HG02623 (cell line): ENCODE measurements around the gene DNAJC30.
A peak's percentile ranks its signal among the peaks of the same experiment; 100 is the strongest.
"Not testable (repeated sequence)": the region's sequence is repeated elsewhere in the genome, so short reads cannot be mapped to it uniquely, and the experiment has no call there.

Source experiments
- ATAC-seq: cut with Tn5 transposase; IDR thresholded peaks from one replicate; pipeline ENCODE4 v1.9.1; 2021; ENCODE audit warnings: moderate library complexity; ENCODE audit not compliant: unreplicated experiment

DNAJC30 gene

DNA sequence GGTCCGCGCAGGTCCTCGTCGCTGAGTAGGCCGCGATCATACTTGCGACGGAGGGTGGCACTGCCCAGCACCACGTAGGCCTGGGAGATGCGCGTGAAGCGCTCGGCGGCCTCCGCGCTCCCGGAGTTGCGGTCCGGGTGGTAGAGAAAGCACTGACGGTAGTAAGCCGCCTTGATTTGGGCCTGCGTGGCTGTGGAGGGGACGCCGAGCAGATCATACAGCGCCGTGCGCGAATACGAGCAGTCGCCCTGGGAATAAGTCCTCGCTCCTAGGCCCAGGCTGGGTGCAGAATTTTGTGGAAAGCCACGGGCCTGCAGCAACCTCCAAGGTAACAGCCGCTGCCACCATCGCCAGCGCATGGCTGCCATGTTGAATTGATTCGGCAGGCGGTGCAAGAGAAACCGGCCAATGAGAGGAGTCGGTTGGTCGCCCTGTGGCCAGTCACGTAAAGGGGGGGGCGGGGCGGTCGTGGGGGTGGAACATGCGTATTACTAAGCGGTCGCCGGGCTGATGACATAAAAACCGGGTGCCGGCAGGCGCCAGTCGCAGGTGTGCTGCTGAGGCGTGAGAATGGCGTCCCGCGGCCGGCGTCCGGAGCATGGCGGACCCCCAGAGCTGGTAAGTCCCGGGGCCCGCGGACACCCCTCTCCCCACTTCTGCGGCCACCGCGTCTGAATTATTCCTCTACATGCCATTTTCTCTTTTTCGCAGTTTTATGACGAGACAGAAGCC, at the start of gene DNAJC30, which contains the start of gene BUD23:
DNAJC30 (minus strand) TSS at position 398 of the 732 bp plus-strand sequence; CDS start at position 368, 30 bp downstream.
BUD23 (plus strand) TSS at position 542 of the 732 bp plus-strand sequence; CDS start at position 571, 29 bp downstream.
- peak; percentile 93 for ATAC-seq

- no peak for ATAC-seq
These were observed 49.1 kb upstream of the DNAJC30 start for GRCh38 chr7:73732397-73732796.

GRCh38 chr7:73730485-73730884, 47.2 kb upstream of the DNAJC30 start:
- ATAC-seq = no peak

GRCh38 chr7:73728551-73728950, 45.3 kb upstream of the DNAJC30 start:
- no peak for ATAC-seq

- ATAC-seq = no peak
These were observed 44.7 kb upstream of the DNAJC30 start for GRCh38 chr7:73727952-73728351.

DNA sequence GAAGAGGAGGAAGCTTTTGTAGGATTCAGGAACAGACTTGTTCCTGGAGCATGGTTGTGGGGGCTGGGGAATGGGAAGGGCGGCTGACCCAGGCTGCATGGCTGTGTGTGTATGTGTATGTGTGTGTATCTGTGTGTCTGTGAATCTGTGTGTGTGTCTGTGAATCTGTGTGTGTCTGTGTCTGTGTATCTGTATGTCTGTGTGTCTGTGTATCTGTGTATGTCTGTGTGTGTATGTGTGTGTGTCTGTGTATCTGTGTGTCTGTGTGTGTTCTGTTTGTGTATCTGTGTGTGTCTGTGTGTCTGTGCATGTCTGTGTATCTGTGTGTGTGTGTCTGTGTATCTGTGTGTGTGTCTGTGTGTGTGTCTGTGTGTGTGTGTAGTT, 42.8 kb upstream of the DNAJC30 start:
- no peak for ATAC-seq

DNA sequence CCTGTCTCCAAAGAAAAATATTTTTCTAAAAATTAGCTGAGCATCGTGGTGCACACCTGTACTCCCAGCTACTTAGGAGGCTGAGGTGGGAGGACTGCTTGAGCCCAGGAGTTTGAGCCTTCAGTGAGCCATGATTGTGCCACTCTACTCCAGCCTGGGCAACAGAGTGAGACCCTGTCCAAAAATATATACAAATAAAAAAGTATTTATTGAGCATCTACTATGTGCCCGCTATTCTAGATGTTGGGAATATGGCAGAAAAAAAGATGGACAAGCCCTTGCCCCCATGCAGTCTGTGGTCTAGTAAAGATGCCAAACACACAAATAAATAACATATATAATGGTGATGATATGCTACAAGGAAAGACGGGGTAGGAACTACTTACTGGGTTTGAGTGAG, 40.6 kb upstream of the DNAJC30 start:
- ATAC-seq = no peak

DNA sequence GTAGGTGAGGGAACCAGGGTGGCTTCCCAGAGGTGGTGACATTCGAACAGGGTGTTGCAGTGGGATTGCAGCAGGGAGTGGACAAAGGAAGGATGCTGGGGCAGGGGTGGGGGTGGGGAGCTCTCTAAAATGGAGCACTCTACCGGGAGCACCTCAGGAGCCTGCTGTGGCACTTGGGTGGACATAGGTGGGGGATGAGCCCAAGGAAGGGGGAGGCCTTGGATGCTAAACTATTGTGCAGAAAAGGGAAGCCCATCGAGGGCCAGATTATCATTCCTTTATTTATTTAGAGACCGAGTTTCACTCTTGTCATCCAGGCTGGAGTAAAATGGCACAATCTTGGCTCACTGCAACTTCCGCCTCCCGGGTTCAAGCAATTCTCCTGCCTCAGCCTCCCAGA, 39.5 kb upstream of the DNAJC30 start:
- no peak for ATAC-seq

- not testable (repeated sequence) for ATAC-seq
These were observed 38.9 kb upstream of the DNAJC30 start for GRCh38 chr7:73722182-73722581.

DNA sequence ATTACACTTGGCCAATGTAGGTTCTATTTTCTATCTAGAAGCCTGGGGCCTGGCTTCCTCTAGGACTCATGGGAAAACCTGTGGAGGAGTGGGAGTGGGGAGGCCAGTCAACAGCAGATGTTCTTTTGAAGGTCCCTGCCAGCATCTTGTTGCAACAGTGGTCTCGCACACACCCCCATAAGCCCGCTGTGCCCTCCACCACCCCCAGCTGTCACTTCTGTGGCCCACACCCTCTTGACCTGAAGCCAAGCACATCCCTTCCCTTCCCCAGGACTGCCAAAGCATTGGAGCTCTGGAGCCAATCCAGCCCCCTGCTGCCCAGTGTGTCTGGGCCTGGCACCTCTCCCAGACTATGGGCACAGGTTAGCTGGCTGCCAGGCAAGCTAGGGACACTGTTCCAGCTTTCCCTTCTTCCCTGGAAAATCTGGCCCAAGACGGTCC, 38.1 kb upstream of the DNAJC30 start:
- no peak for ATAC-seq

DNA sequence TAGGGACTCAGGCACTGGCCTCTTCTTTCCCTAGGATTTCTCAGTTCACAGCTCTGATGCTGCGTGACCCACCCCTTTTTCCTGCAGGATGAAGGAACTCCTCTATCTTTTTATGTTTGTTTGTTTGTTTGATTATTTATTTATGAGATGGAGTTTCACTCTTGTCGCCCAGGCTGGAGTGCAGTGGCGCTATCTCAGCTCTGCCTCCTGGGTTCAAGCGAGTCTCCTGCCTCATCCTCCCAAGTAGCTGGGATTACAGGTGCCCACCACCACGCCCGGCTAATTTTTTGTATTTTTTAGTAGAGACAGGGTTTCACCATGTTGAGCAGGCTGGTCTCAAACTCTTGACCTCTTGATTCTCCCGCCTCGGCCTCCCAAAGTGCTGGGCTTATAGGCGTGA, 37.2 kb upstream of the DNAJC30 start:
- ATAC-seq = not testable (repeated sequence)

DNA sequence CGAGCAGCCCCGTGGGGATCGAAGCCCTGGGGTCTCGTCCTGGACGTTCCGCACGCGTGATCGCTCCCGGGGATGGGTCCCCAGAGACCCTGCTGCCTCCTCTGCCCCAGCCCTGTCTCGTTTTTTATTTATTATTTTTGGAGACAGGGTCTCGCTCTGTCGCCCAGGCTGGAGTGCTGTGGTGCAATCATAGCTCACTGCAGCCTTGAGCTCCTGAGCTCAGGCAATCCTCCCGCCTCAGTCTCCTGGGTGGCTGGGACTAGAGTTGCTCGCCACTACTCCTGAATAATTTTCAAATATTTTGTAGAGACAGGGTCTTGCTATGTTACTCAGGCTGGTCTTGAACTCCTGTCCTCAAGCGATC, 36.5 kb upstream of the DNAJC30 start:
- ATAC-seq = no peak

- peak; percentile 69 for ATAC-seq
These were observed 35.9 kb upstream of the DNAJC30 start, which contains the start of gene STX1A for GRCh38 chr7:73718905-73719805. TSS of gene STX1A (minus strand) at chr7:73719669. CDS start at chr7:73719631, 38 bp downstream.

- no peak for ATAC-seq
These were observed 35.2 kb upstream of the DNAJC30 start for GRCh38 chr7:73718438-73718881.

DNA sequence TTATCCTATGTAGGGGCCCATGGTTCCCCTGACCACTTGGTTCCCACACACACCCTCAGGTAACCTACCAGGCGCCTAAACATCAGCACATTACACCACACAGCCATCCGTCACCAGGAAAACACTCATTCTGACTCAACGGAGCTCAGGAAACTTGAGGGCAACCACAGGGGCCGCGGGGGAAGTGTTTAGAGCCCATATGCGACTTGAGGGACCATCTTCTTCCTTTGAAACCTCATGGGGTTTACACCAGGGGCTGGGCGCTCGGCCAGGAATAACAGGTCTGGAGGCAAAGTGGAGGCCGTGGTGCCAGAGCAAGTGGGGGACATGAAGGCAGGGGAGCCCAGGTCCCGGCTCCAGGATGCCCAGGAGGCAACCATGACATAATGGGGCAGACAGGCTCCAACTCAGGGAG, 34.7 kb upstream of the DNAJC30 start:
- ATAC-seq = no peak

DNA sequence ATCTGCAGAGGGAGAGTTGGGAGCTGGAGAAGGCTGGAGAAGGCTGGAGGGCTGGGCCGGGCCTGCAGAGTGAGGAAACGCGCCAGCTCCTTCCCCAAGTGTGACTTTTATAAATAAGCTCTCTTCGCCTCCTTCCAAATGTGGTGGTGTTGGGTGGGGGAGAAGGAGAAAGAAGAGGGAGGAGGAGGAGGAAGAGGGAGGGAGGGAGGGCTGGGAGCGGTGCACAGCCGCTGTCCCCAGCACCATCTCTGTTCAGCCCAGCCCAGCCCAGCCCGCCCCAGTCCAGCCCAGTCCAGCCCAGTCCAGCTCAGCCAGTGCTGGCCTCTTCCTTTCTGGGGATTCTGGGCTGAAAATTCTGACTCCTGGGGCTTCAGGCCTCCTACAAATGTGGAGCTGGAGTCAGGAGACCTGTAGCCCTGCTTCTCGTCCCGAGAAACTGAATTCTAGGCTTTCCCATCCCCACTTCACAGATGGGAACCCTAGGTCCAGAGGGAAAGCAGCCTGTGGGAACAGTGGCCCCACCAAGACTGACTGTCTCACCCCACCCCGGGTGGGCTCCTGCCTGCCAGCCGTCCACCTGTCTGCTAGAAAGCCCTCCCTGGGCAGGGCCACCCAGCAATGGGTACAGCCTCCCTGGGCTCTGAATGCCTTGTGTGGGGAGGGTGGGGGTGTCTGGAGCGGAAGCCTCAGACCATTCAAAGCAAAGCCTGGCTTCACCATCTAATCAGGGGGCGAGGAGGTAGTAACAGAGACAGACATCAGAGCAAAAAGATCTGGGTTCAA, 34.0 kb upstream of the DNAJC30 start:
- ATAC-seq = no peak

GRCh38 chr7:73716318-73716890, 33.2 kb upstream of the DNAJC30 start:
- no peak for ATAC-seq

DNA sequence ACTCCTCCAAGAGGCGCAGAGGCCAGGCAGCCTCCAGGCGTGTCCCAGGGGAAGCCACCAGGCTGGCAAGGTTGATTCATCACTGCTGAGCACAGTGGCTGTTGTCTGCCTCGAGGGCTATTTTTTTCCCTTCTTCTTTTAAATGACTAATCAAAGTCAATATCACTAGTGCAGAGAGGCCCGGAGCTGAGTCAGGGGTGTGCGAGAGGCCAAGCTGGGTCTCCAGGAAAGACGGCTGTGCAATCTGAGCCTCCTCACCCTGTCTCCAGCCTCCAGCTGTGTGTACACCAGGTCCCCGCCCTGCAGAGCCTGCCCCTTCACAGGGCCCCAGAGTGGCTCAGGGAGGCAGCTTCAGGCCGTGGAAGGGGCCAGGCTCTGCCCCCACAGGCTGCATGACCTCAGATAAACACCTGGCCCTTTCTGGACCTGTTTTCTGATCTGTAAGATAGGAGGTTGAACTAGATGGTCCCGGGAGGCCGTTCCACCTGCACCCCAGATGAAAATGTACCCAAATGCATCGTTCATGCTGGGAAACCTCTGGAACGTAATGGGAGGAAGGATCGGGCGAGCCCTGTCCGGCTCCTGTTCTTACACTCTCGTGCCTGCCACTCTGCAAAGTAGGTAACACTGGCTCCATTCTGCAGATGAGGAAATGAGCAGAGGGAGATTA, 32.5 kb upstream of the DNAJC30 start:
- no peak for ATAC-seq

GRCh38 chr7:73713319-73713718, 30.1 kb upstream of the DNAJC30 start:
- ATAC-seq = not testable (repeated sequence)

DNA sequence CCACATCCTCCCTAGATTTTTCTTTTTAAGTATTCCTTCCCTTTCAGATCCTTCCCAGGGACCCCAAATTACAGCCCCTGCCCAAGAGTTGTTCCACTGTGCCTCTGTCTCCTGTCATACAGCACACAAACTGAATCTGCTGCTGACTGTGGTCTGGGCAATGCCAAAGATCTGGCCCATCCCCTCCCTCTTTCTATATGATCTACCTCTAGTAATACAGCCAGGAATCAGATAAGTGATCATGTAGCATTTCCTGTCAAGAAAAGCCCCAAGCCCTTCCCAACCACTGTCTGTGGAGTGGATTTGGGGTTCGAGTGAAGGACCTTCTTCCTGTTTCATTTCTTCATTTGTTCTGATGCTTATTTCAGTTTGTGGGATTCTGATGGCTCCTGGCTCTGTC, 29.5 kb upstream of the DNAJC30 start:
- ATAC-seq = no peak
